Heart left ventricle (tissue), 16 donors: ENCODE data around the gene SLCO1C1. TPM values are rescaled to one million over a fixed set of nuclear protein-coding genes. Genes with fewer than 3 reads are reported as not detected.

Source experiments
- ATAC-seq, 4 donors: fragments of 200-7000 bp; cut with Tn5 transposase; one replicate each; pipeline ENCODE4 v1.9.1; 2020 to 2022; ENCODE audit warnings: moderate library complexity in 4 of 4, mild to moderate bottlenecking in 3 of 4, moderate number of reproducible peaks in 1 of 4
- DNase-seq, 5 donors: peaks; one replicate each; pipeline ENCODE4 v3.0.0-alpha.2; 2020
- H3K27ac ChIP-seq, 12 donors: fragments of 200-600 bp; sonication (generic) in 4 of 12; one replicate each; pipeline versions ENCODE4 v1.5.0 to v1.8.0; 2016 to 2022; ENCODE audit warnings: mild to moderate bottlenecking in 2 of 12
- H3K27me3 ChIP-seq, 9 donors: fragments of 200-600 bp; sonication (generic) in 2 of 9; one replicate each; pipeline versions ENCODE4 v1.5.1 to v1.8.0; 2016 to 2022; ENCODE audit warnings: mild to moderate bottlenecking in 3 of 9
- H3K36me3 ChIP-seq, 9 donors: fragments of 200-600 bp; sonication (generic) in 2 of 9; one replicate each; pipeline versions ENCODE4 v1.5.0 to v1.8.0; 2018 to 2022; ENCODE audit warnings: mild to moderate bottlenecking in 2 of 9
- H3K4me1 ChIP-seq, 12 donors: fragments of 200-600 bp; sonication (generic) in 4 of 12; one replicate each; pipeline versions ENCODE4 v1.5.0 to v1.8.0; 2016 to 2022; ENCODE audit warnings: mild to moderate bottlenecking in 3 of 12
- H3K4me3 ChIP-seq, 12 donors: fragments of 200-600 bp; sonication (generic) in 4 of 12; one replicate each; pipeline versions ENCODE4 v1.5.0 to v1.8.0; 2017 to 2022; ENCODE audit warnings: mild to moderate bottlenecking in 9 of 12, moderate library complexity in 4 of 12
- H3K9me3 ChIP-seq, 12 donors: fragments of 200-600 bp; sonication (generic) in 4 of 12; one replicate each; pipeline versions ENCODE4 v1.5.0 to v1.8.0; 2016 to 2022; ENCODE audit warnings: mild to moderate bottlenecking in 1 of 12
- CTCF ChIP-seq, 12 donors: fragments of 200-600 bp; sonication (generic) in 4 of 12; IDR thresholded peaks; one replicate each; pipeline versions ENCODE4 v1.5.0 to v1.8.0; 2018 to 2022; ENCODE audit warnings: antibody characterized with exemption in 12 of 12, mild to moderate bottlenecking in 5 of 12
- POLR2A ChIP-seq, 2 donors: fragments of 450-650 bp; IDR thresholded peaks; one replicate each; pipeline ENCODE4 v1.6.1; 2017; ENCODE audit warnings: antibody characterized with exemption in 2 of 2, mild to moderate bottlenecking in 2 of 2, moderate library complexity in 2 of 2
- WGBS, 4 donors: extraction: QIAGEN DNeasy Blood & Tissue Kit in 2 of 4; methylation state at CpG; one replicate each; pipeline versions ENCODE4 v1.1.5 to v1.1.7; 2013 to 2018; 5-methylcytosine and 5-hydroxymethylcytosine counted together
- intact Hi-C, 10 donors: fragments of 100-400 bp; cut with DNase I; formaldehyde crosslinking; loops; one replicate each; pipeline versions ENCODE4 v1.11.1 to v1.14.2; 2022
- polyA plus RNA-seq, 2 donors: library from polyadenylated mRNA; stranded (reverse); fragments of 200-250 nt; gene quantifications; one replicate each; pipeline ENCODE4 v1.2.3, GENCODE V29; 2013
- total RNA-seq, 9 donors: library from RNA; depleted of rRNA in 2 of 9; stranded (reverse); fragments of >200 nt in 2 of 9; fragmentation: NEBNext Ultra II Directional in 3 of 9; extraction: Animal tissue kit (Norgen Biotek cat#: 25700) in 3 of 9; gene quantifications; one replicate each; pipeline versions ENCODE4 v1.1.0 to v1.2.4, GENCODE V29; 2016 to 2023
- donor health status: ischemic (EF 13 %, LVEDD 7.1; RV severe dilation, severe dysfunction).
- donor health status: healthy with polysubstance abuse.
- donor health status: DM: no; HTN: yes; CAD: no.
- donor health status: DM: no; HTN: no; CAD: no.
- donor health status: ischemic (EF 25% LVEDD 6.9; RV normal size, moderate dysfunction).
- donor health status: ischemic (EF 25% LVEDD 5.7; RV mildly dilated, moderate dysfunction).
- donor health status: healthy.
- donor health status: DM: yes; HTN: yes; CAD: no.
- donor health status: ischemic (EF 35%, LVEDD 5.7; RV mildly dilated, moderate dysfunction).
- donor health status: nonischemic (EF 11% LVEDD 7.7; RV severe dilation, severe dysfunction).
- donor health status: DM: yes; HTN: yes; CAD: no.
- donor health status: PGD.
- donor health status: ischemic (EF 29% LVEDD 5.4; RV normal size, mild dysfunction).
- donor health status: nonischemic (EF 23%, LVEDD 6.1; RV moderate dilation, normal function).

SLCO1C1 gene
- total and polyA plus RNA-seq, 11 donors, result 0.57 to 7.2 (median 1.2) TPM

DNA sequence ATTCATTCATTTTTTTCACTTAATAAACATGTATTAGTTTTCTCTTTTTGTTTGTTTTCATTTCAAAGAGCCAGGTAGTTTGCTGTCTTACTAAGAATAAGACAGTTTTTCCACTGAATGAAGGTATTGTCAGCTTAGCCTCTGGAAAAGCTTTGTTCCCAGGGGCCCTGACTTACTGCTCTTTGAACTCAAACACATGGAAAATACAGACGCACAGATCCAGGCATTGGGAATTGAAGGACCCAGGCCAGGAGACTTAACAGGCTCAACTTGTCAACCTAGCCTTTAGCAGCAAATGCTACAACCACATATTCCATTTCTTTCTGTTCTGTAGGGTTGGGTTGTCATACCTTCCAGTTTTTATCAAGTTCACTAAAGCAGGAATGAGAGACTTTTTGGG lies 38.5 kb upstream of the SLCO1C1 start:
- Histone ChIP-seq H3K4me1 (peaks cover 0 to 19% (median 0%) of the 10 kb centered on the region in 12 donors), H3K4me3 (no peak overlapping the region), H3K27ac (peak overlapping the region in 1 of 12 donors; percentile 15), H3K9me3 (peaks cover 0 to 13% (median 0%) of the 10 kb centered on the region in 12 donors), H3K36me3 (peaks cover 0 to 85% (median 31%) of the 10 kb centered on the region in 9 donors), H3K27me3 (no peaks in the 10 kb centered on the region)
- 22 to 33% (median 31%) methylated on average over 1 of the region's 1 CpG for whole genome bisulfite sequencing, 4 donors
- ATAC-seq (peak in 1 of 4 donors; percentile 15), DNase-seq (no peak)
- intact Hi-C loops, result no loop called here
- no peak for TF ChIP-seq CTCF (IDR thresholded peaks at IDR 0.05)
- TF ChIP-seq POLR2A (IDR thresholded peaks at IDR 0.05), result no peak

DNA sequence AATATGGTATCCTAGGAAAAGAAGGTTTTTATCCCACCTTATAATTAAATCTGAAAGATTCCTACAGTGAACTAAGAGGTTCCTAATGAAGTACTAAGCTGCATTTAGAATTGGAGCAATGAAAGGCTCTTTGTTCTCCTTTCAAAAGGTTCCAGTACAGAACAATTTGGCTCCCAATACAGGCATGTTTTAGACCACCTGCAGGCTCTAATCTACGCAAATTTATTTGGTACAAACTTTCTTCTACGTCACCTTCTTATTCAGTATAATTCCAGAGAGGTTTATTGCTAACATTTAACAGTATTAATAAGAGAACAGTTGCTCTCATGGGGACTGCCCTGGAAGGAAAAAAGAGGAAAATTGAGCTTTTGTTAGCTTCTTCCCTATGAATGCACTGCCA lies 37.6 kb upstream of the SLCO1C1 start:
- H3K36me3 ChIP-seq, result peaks cover 0 to 90% (median 40%) of the 10 kb centered on the region in 9 donors
- peaks cover 0 to 13% (median 0%) of the 10 kb centered on the region in 12 donors for H3K9me3 ChIP-seq
- 83 to 90% (median 87%) methylated on average over 2 of the region's 2 CpGs for WGBS, 4 donors
- peaks cover 0 to 19% (median 0%) of the 10 kb centered on the region in 12 donors for H3K4me1 ChIP-seq
- H3K27me3 ChIP-seq, result no peaks in the 10 kb centered on the region
- no peak for ATAC-seq
- DNase-seq, result no peak
- intact Hi-C loops, result no loop called here
- H3K4me3 ChIP-seq, result no peak overlapping the region
- no peak overlapping the region for H3K27ac ChIP-seq
- TF ChIP-seq POLR2A (IDR thresholded peaks at IDR 0.05), result no peak
- TF ChIP-seq CTCF (IDR thresholded peaks at IDR 0.05), result no peak

GRCh38 chr12:20681334-20681733 lies 13.8 kb upstream of the SLCO1C1 start:
- Histone ChIP-seq H3K4me3 (no peak overlapping the region), H3K36me3 (peaks cover 0 to 52% (median 15%) of the 10 kb centered on the region in 9 donors), H3K4me1 (peaks cover 0 to 3% (median 0%) of the 10 kb centered on the region in 12 donors), H3K27me3 (no peaks in the 10 kb centered on the region), H3K9me3 (peaks cover 0 to 17% (median 6%) of the 10 kb centered on the region in 12 donors), H3K27ac (no peak overlapping the region)
- DNase-seq (no peak), ATAC-seq (no peak)
- WGBS, 4 donors, result 81 to 88% (median 86%) methylated on average over 4 of the region's 4 CpGs
- no peak for TF ChIP-seq CTCF (IDR thresholded peaks at IDR 0.05)
- no peak for TF ChIP-seq POLR2A (IDR thresholded peaks at IDR 0.05)
- intact Hi-C loops, result no loop called here

- 58 to 73% (median 70%) methylated on average over 7 of the region's 7 CpGs for WGBS, 4 donors
- peak overlapping the region in 6 of 12 donors; percentile 6 to 29 (median 13) for H3K4me3 ChIP-seq
These were observed 1.2 kb downstream of the SLCO1C1 start for GRCh38 chr12:20696181-20696905.

More at GRCh38 chr12:20696181-20696905, 1.2 kb downstream of the SLCO1C1 start:
- TF ChIP-seq POLR2A (IDR thresholded peaks at IDR 0.05), result no peak
- TF ChIP-seq CTCF (IDR thresholded peaks at IDR 0.05), result no peak
- H3K27me3 ChIP-seq, result no peaks in the 10 kb centered on the region
- DNase-seq, result peak; percentile 38 to 56 (median 50)
- H3K4me1 ChIP-seq, result peaks cover 0 to 3% (median 0%) of the 10 kb centered on the region in 12 donors
- ATAC-seq, result peak in 3 of 4 donors; percentile 57 to 77 (median 60)
- peak overlapping the region in 1 of 12 donors; percentile 11 for H3K27ac ChIP-seq
- H3K9me3 ChIP-seq, result no peaks in the 10 kb centered on the region
- no peaks in the 10 kb centered on the region for H3K36me3 ChIP-seq
- intact Hi-C loops, result no loop called here
